ENCODE data around the gene CMTM1. TPM values are rescaled to one million over a fixed set of nuclear protein-coding genes. Genes with fewer than 3 reads are reported as not detected.
"Not testable (repeated sequence)": the region's sequence is repeated elsewhere in the genome, so short reads cannot be mapped to it uniquely, and the experiment has no call there.

The CMTM1 gene
- total RNA-seq, 1 donor from 2014 or later: 2.7 TPM

- DNase-seq: no peak
Observed at GRCh38 chr16:66562409-66562808, 3.8 kb upstream of the CMTM1 start.

GRCh38 chr16:66562986-66563385, 3.3 kb upstream of the CMTM1 start:
- DNase-seq: no peak

- DNase-seq: no peak
Observed at GRCh38 chr16:66563574-66564334, 2.5 kb upstream of the CMTM1 start.

GRCh38 chr16:66567270-66567669, 1.0 kb downstream of the CMTM1 start:
- DNase-seq: not testable (repeated sequence)

GRCh38 chr16:66568355-66568754, 2.1 kb downstream of the CMTM1 start:
- DNase-seq: no peak

- no peak for DNase-seq
Observed at GRCh38 chr16:66569131-66569530, 2.9 kb downstream of the CMTM1 start.

- no peak for DNase-seq
Observed at GRCh38 chr16:66569827-66570405, 3.7 kb downstream of the CMTM1 start.

- no peak for DNase-seq
Observed at GRCh38 chr16:66572356-66572755, 6.1 kb downstream of the CMTM1 start.

- no peak for DNase-seq
Observed at GRCh38 chr16:66574081-66574480, 7.8 kb downstream of the CMTM1 start.

- no peak for DNase-seq
Observed at GRCh38 chr16:66574531-66574930, 8.3 kb downstream of the CMTM1 start.

- DNase-seq: no peak
Observed at GRCh38 chr16:66575060-66575459, 8.8 kb downstream of the CMTM1 start.

- no peak for DNase-seq
Observed at GRCh38 chr16:66576296-66576695, 10.1 kb downstream of the CMTM1 start.

- no peak for DNase-seq
Observed at GRCh38 chr16:66578651-66579531, 12.7 kb downstream of the CMTM1 start, which contains the start of gene CMTM2. TSS of gene CMTM2 (plus strand) at chr16:66579463. CDS start at chr16:66579608, 145 bp downstream.

- no peak for DNase-seq
Observed at GRCh38 chr16:66580605-66581209, 14.5 kb downstream of the CMTM1 start.

- no peak for DNase-seq
Observed at GRCh38 chr16:66581246-66581952, 15.2 kb downstream of the CMTM1 start.

GRCh38 chr16:66585481-66586239, 19.4 kb downstream of the CMTM1 start:
- DNase-seq: no peak

- no peak for DNase-seq
Observed at GRCh38 chr16:66587881-66588600, 21.8 kb downstream of the CMTM1 start.

GRCh38 chr16:66588981-66589713, 22.9 kb downstream of the CMTM1 start:
- no peak for DNase-seq

GRCh38 chr16:66590322-66590721, 24.1 kb downstream of the CMTM1 start:
- no peak for DNase-seq

GRCh38 chr16:66591018-66591417, 24.8 kb downstream of the CMTM1 start:
- DNase-seq: no peak

Data from occipital lobe (tissue), 2 donors.